ENCODE results near the gene PSMB8.

The PSMB8 gene

DNA sequence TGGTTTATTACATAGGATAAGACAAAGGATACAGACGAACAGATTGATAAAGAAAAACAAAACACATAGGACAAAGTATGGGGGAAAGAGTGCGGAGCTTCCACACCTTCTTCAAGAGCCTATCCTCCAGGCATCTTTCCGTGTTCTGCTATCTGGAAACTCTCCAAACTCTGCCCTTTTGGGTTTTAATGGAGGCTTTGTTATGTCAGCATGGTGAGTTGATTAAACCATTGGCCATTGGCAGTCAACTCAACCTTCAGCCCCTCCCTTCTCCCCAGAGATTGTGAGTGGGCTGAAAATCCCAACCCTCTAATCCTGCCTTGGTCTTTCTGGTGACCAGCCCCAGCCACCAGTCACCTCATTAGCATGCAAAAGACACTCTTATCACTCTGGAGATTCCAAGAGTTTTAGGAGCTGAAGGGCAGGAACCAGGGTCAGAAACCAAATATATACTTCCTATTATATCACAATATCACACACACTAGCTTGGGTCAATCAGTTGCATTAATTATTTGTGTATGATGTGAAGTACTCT lies 50.9 kb downstream of the PSMB8 start:
- no peak for DNase-seq

Data from effector CD8-positive, alpha-beta T cell (primary cell).